ENCODE measurements around the gene ATG4B.

- no peak for TF ChIP-seq CTCF (IDR thresholded peaks at IDR 0.05)
- no peak for TF ChIP-seq POLR2A (IDR thresholded peaks at IDR 0.05)
Observed at GRCh38 chr2:241719093-241719492, 81.6 kb downstream of the ATG4B start.

Data from heart left ventricle (tissue), 13 donors.